ENCODE results near the gene EFTUD2. TPM values are rescaled to one million over a fixed set of nuclear protein-coding genes. Genes with fewer than 3 reads are reported as not detected.

EFTUD2 gene
- total and polyA plus RNA-seq, 2 of the 13 experiments (the other 11 are each of a cell fraction or from before 2014, with no cell fraction given), result 111 to 137 TPM

DNA sequence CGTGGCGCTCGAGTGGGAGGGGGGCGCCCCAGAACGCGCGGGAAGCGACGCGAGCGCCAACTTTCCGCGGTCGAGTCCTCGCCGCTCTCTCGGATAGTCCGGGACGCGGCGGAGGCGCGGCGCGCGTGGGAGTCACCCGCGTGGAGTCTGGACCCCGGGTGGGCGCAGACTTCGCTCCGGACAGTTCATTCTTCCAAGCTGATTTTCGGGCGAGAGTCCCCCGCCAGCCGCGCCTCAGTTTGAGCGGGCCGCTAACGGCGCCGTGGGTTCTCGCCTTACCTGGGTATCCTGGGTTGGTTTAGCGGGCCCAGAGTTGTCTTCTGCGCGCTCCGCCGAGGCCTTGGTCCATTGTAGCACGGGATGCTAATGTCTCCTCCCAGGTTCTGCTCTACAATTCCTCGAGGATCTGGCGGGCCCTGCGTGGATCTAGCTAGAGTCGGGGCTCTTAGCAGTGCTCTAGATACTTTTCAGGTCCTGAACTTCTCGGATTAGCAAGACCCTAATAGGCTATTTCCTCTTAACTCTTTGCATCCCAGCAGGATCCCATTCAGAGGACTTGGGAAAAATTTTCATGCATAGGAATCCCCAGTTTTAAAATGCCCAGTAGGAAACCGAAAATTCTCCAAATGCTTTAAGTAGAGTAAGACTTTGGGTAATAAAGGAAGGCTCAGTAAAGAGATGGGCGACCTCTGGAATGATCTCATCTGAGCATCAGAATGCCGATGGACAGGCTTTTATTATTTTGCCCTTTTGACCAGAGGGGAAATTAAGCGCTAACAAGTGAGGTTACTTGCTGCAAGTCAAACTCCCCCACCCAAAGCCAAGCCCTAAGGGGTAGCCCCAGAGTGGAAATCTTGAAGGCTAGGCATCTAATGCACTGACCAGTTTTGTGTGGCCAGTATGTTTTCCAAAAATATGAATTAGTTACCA is 68.6 kb downstream of the EFTUD2 start (continued):
- TF ChIP-seq ZNF513 (CRISPR knock-in tag; conservative IDR thresholded peaks at IDR 0.05) (no peak), CHCHD3 (CRISPR knock-in tag; IDR thresholded peaks at IDR 0.05) (peak; percentile 75; the same call in 1 of the 2 replicates), IRF1 (CRISPR knock-in tag; IDR thresholded peaks at IDR 0.05; ENCODE audit: low read depth) (no peak), ZNF773 (CRISPR knock-in tag; IDR thresholded peaks at IDR 0.05; ENCODE audit: borderline replicate concordance) (no peak), ZNF281 (CRISPR knock-in tag; IDR thresholded peaks at IDR 0.05; ENCODE audit: borderline replicate concordance) (no peak), ZNF224 (CRISPR knock-in tag; IDR thresholded peaks at IDR 0.05) (no peak), EZH2 (conservative IDR thresholded peaks at IDR 0.05; ENCODE audit: low read depth, low read length) (peak; percentile 97), MEF2D (CRISPR knock-in tag; IDR thresholded peaks at IDR 0.05) (no peak), ZZZ3 (CRISPR knock-in tag; IDR thresholded peaks at IDR 0.05; ENCODE audit: borderline replicate concordance) (no peak), ZNF501 (CRISPR knock-in tag; IDR thresholded peaks at IDR 0.05) (no peak), RFX5 (IDR thresholded peaks at IDR 0.05; ENCODE audit: low read depth, low read length) (no peak), ZNF431 (CRISPR knock-in tag; IDR thresholded peaks at IDR 0.05; ENCODE audit: borderline replicate concordance, low read depth) (no peak), MLLT10 (CRISPR knock-in tag; IDR thresholded peaks at IDR 0.05) (no peak), HOXA7 (CRISPR knock-in tag; IDR thresholded peaks at IDR 0.05) (no peak), ETV6 (CRISPR knock-in tag; conservative IDR thresholded peaks at IDR 0.05) (no peak), TOE1 (CRISPR knock-in tag; IDR thresholded peaks at IDR 0.05) (no peak), TBL1XR1 (IDR thresholded peaks at IDR 0.05; ENCODE audit: borderline replicate concordance, low read length, partially characterized antibody) (no peak)
- TF ChIP-seq, protein P1, sequence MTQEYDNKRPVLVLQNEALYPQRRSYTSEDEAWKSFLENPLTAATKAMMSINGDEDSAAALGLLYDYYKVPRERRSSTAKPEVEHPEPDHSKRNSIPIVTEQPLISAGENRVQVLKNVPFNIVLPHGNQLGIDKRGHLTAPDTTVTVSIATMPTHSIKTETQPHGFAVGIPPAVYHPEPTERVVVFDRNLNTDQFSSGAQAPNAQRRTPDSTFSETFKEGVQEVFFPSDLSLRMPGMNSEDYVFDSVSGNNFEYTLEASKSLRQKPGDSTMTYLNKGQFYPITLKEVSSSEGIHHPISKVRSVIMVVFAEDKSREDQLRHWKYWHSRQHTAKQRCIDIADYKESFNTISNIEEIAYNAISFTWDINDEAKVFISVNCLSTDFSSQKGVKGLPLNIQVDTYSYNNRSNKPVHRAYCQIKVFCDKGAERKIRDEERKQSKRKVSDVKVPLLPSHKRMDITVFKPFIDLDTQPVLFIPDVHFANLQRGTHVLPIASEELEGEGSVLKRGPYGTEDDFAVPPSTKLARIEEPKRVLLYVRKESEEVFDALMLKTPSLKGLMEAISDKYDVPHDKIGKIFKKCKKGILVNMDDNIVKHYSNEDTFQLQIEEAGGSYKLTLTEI (CRISPR knock-in tag; conservative IDR thresholded peaks at IDR 0.05), result no peak
- TF ChIP-seq, protein P2, sequence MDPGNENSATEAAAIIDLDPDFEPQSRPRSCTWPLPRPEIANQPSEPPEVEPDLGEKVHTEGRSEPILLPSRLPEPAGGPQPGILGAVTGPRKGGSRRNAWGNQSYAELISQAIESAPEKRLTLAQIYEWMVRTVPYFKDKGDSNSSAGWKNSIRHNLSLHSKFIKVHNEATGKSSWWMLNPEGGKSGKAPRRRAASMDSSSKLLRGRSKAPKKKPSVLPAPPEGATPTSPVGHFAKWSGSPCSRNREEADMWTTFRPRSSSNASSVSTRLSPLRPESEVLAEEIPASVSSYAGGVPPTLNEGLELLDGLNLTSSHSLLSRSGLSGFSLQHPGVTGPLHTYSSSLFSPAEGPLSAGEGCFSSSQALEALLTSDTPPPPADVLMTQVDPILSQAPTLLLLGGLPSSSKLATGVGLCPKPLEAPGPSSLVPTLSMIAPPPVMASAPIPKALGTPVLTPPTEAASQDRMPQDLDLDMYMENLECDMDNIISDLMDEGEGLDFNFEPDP (CRISPR knock-in tag; conservative IDR thresholded peaks at IDR 0.05), result 0 out of 2 replicates have a peak, but pooled peaks have one; percentile 61
